ENCODE data around the gene ACCS. TPM values are rescaled to one million over a fixed set of nuclear protein-coding genes. Genes with fewer than 3 reads are reported as not detected.

ACCS gene
- total and polyA plus RNA-seq, 3 donors from 2014 or later: 33.4 to 65.4 (median 63.0) TPM

DNA sequence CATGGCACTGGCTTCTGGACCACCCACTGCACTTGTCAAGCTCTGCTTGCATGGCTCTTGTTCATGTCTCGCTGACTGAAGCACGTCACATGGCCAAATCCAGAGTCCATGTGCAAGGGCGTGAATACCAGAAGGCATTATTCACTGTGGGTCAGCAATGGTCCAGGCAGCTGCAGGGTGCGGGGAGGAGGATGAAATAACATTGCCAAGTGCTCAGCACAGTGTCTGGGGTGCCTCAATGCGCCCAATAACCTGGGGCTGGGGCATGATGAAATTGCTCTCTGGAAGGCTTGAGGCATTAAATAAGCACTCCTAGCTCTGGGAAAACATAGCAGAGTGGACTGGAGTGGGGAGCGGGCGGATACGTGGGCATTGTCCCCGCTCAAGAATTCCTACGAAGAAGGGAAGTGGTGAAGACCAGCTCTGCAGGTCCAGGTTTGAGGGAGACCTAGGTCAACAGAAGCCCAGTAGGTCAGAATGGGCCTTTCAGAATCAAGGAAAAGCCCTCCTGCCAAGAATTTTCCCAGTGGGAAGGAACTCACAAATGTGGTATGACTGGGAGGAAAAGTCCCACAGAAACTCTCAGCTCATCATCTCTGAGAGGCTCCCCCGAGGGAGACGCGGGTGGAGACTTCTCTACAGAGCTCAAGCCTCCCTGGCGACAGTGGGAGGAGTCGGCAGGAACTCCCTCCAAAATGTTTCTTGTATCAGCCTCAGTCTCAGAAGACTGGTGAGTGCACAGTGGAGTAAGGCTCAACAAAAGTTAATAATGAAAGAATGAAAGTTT lies 33.6 kb upstream of the ACCS start:
- Histone ChIP-seq H3K36me3 (ENCODE audit: low read depth, missing control alignments) (no peaks in the 10 kb centered on the region), H3K27me3 (no peaks in the 10 kb centered on the region), H3K27ac (peak overlapping the region; percentile 12 to 94), H3K4me1 (peaks cover 47% of the 10 kb centered on the region), H3K4me3 (no peak overlapping the region), H3K9me3 (no peaks in the 10 kb centered on the region)
- DNase-seq: peak; percentile 37
- TF ChIP-seq, protein P1, sequence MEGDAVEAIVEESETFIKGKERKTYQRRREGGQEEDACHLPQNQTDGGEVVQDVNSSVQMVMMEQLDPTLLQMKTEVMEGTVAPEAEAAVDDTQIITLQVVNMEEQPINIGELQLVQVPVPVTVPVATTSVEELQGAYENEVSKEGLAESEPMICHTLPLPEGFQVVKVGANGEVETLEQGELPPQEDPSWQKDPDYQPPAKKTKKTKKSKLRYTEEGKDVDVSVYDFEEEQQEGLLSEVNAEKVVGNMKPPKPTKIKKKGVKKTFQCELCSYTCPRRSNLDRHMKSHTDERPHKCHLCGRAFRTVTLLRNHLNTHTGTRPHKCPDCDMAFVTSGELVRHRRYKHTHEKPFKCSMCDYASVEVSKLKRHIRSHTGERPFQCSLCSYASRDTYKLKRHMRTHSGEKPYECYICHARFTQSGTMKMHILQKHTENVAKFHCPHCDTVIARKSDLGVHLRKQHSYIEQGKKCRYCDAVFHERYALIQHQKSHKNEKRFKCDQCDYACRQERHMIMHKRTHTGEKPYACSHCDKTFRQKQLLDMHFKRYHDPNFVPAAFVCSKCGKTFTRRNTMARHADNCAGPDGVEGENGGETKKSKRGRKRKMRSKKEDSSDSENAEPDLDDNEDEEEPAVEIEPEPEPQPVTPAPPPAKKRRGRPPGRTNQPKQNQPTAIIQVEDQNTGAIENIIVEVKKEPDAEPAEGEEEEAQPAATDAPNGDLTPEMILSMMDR (IDR thresholded peaks at IDR 0.05): no peak
- TF ChIP-seq POLR2A (IDR thresholded peaks at IDR 0.05): no peak
- intact Hi-C loops (cut with DNase I; ENCODE audit: low total_unique reads): loop anchor here (5.0 to 10.0 kb wide), 2 partner anchors 45 to 88 kb away; partner anchors contain the start of gene C11orf96
- 57 to 59% methylated on average over 15 of the region's 15 CpGs for WGBS, 2 donors

DNA sequence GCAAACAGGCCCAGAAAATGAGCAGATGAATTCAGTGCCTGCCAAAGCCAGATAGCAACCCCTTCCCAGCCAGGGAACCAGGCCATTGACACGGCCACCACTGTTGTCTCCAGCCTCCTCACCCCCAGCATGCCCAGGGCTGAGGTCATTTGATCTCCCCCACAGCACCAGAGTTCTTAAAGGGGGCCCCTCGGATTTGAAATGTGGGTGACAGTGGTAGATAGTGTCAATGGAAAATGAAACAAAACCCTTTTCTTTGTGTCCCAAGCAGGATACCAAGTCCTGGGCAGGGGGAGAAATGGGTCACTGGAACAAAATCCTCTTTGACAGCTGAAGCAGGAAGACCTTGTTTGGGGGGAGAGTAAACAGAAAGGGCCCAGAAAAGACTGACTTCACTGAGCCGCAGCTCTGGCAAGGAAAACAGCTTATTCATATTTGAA lies 32.6 kb upstream of the ACCS start:
- WGBS, 2 donors: 49 to 61% methylated on average over 3 of the region's 3 CpGs
- intact Hi-C loops (cut with DNase I; ENCODE audit: low total_unique reads): loop anchor here (5.0 to 10.0 kb wide), 2 partner anchors 46 to 89 kb away; partner anchors contain the start of gene C11orf96
- DNase-seq: no peak

DNA sequence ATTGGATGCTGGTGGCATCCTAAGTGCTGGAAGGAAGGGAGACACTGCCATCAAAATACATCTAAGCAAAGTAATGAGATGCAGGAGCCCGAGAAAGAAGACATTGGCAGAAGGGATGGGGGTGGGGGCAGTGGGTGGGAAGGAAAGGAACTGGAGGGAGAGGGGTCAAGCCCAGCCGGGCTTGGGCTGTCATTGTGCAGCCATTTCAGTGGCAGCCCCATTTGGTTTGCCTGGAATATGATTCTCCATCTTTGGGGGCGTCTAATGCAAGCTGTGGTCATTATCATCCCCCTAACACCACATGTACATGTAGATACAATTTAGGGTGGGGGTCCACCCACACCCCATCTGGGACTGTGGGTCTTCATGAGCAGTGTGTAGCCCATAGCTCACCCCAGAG lies 32.2 kb upstream of the ACCS start:
- peak overlapping the region; percentile 12 to 94 for H3K27ac ChIP-seq
- no peaks in the 10 kb centered on the region for H3K36me3 ChIP-seq (ENCODE audit: low read depth, missing control alignments)
- DNase-seq: no peak
- intact Hi-C loops (cut with DNase I; ENCODE audit: low total_unique reads): loop anchor here (5.0 to 10.0 kb wide), 2 partner anchors 47 to 89 kb away; partner anchors contain the start of gene C11orf96
- TF ChIP-seq, protein P1 (IDR thresholded peaks at IDR 0.05): no peak
- no peak for TF ChIP-seq POLR2A (IDR thresholded peaks at IDR 0.05)
- H3K27me3 ChIP-seq: no peaks in the 10 kb centered on the region
- H3K4me3 ChIP-seq: no peak overlapping the region
- 55% methylated on average over 3 of the region's 3 CpGs for WGBS, 2 donors
- peaks cover 47% of the 10 kb centered on the region for H3K4me1 ChIP-seq
- H3K9me3 ChIP-seq: no peaks in the 10 kb centered on the region

More for the DNA sequence above, 32.6 kb upstream of the ACCS start:
- H3K36me3 ChIP-seq (ENCODE audit: low read depth, missing control alignments): no peaks in the 10 kb centered on the region
- H3K4me1 ChIP-seq: peaks cover 47% of the 10 kb centered on the region
- TF ChIP-seq, protein P1 (IDR thresholded peaks at IDR 0.05): no peak
- no peak for TF ChIP-seq POLR2A (IDR thresholded peaks at IDR 0.05)
- H3K9me3 ChIP-seq: no peaks in the 10 kb centered on the region
- no peak overlapping the region for H3K4me3 ChIP-seq
- no peaks in the 10 kb centered on the region for H3K27me3 ChIP-seq
- H3K27ac ChIP-seq: peak overlapping the region; percentile 12 to 94

DNA sequence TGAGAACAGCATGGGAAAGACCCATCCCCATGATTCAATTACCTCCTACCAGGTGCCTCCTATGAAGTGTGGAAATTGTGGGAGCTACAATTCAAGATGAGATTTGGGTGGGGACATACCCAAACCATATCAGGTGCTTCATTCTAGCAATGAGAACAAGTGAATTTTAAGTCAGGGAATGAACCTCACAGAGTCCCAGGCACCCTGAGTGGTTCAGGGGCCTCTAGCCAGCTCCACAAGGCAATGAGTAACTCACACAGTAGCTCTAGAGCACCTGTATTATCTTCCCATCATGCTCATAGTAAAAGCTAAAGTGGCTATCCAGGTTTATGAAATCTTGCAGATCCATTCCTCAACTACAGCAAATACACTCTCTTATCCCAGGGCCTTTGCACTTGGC lies 31.4 kb upstream of the ACCS start:
- intact Hi-C loops (cut with DNase I; ENCODE audit: low total_unique reads): loop anchor here (5.0 to 10.0 kb wide), 3 partner anchors 47 to 147 kb away; partner anchors contain the start of gene C11orf96
- DNase-seq: no peak
- peaks cover 41% of the 10 kb centered on the region for H3K4me1 ChIP-seq
- no peak for TF ChIP-seq POLR2A (IDR thresholded peaks at IDR 0.05)
- TF ChIP-seq, protein P1 (IDR thresholded peaks at IDR 0.05): no peak
- no peak overlapping the region for H3K27ac ChIP-seq
- H3K27me3 ChIP-seq: no peaks in the 10 kb centered on the region
- H3K36me3 ChIP-seq (ENCODE audit: low read depth, missing control alignments): no peaks in the 10 kb centered on the region
- H3K9me3 ChIP-seq: no peaks in the 10 kb centered on the region
- H3K4me3 ChIP-seq: no peak overlapping the region

Measured in testis (tissue), 3 donors.